NCI-H2107 treated with DMSO at 0.1 percent for 48 hours (cell line): ENCODE data around the gene C7orf57.

Experiments used
- DNase-seq: peaks from one replicate; lab custom pipeline; 2025; ENCODE audit not compliant: unreplicated experiment; lab: John Stamatoyannopoulos, UW

The C7orf57 gene

DNA sequence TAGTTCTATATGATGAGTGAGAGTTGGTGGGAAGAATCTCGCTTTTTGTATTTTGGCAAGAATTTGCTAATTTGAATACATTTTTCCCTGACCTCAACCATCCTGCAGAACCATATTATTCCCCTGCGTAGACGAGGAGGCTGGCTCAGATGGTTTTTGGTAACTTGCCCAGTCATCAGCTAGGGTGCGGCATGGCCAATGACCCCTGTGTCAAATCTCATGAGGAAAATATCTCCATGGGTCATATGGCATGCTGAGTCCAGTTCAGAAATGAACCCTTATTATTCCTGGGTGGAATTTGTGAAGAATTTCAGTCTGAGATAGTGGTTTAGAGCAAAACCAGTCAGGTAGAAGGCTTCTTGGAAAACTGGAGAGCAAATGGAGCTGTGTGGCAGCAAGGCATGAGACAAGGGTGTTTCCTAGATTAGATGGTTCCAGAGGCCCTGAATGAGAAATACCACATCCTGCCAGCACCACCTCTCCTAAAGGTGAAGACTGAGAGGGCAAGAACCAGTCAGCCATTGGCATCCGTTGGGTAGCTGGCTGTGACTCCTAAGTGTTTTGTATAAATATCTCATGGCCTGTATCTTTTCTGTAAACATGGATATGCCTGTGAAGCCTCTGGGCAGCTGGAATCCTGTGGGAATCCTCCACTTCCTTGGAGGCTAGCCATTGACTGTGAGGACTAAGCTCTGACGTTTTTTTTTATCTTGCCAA lies 47.9 kb downstream of the C7orf57 start:
- DNase-seq: no peak

DNA sequence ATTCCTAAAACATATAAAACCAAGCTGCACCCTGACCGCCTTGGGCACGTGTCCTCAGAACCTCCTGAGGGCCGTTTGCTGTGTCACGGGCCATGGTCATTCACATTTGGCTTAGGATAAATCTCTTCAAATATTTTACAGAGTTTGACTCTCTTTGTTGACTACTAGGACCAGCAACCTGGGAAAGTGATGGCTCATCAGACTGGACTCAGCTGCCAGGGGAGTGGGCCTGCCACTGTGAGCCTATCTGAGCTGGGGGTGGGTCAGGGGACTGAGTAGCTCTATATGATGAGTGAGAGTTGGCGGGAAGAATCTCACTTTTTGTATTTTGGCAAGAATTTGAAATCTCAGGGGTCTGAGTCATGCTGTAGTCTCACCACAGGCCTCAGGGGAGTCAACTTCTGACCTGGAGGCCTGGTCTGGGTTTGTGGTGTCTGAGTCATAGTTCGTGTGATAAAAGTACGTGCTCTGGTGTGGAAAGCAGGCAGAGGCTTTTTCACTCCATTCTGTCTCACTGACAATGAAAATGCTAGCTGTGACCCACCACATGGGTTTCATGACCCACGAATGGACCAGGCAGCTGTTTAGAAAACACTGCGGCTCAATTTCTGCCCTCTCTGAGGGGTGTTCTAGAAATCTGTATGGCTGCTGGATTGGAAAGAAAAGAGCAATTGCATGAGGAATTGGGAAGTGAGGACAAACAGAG lies 49.5 kb downstream of the C7orf57 start:
- DNase-seq: no peak

DNA sequence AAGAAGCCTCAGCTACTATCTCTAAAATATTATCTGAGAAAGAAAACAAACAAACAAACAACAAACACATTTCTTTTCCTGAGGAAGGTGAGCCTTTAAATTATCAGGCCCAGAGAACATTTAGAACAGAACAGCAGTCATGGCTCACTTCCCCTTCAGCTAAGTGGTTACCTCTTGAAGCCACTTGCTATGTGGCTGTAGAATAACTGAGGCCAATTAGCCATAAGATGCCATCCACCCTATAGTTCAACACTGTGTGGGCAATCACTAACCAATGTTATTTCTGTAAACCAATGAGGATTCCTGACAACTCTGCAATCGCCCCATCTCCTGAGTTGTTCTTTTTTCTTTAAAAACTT lies 50.1 kb downstream of the C7orf57 start:
- DNase-seq: no peak

- DNase-seq: no peak
These were observed 50.6 kb downstream of the C7orf57 start for GRCh38 chr7:48085942-48086341.

DNA sequence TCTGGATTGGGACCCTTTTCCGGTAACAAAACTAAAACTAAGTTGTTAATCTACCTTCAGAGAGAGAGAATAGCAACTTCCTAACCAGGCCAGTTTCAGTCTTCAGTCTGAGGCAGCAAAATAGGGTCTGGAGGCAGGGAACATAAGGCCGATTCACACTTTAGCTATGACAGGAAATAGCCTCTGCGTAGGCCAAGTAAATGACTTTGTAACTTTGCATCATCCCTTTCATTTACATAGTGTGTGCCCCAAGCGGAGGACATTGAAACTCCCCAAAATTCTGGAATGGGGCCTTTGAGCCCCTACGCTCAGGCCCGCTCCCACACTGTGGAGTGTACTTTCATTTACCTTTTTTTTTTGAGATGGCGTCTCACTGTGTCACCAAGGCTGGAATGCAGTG lies 52.0 kb downstream of the C7orf57 start:
- DNase-seq: no peak

DNA sequence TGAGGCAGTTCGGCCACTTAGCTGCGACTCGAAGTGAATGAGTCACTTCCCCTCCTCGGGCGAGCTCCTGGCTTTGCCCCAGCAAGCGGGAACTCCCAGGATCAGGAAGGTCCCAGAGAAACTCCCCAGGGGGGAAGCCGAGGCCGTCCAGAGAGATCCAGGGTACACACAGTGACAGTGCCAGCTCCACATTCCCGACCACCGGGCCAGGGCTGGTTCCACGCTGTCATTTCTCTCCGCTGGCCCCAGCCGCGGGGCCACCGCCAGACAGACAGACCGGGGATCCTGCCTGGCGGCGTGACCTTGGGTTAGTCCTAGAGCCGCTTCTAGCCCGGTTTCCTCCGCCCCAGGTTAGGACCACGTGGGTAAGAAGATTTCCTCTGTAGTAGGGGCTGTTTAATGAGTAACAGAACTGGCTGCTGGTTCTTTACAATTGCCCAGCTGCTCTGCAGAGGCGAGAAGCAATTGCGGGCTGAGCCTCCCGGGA lies 53.3 kb downstream of the C7orf57 start:
- no peak for DNase-seq

- no peak for DNase-seq
These were observed 54.0 kb downstream of the C7orf57 start, which contains the start of gene UPP1 for GRCh38 chr7:48089046-48090003. Gene UPP1, plus strand, starts transcription at chr7:48089265. Its CDS starts 5,519 bp downstream, at chr7:48094784.

DNA sequence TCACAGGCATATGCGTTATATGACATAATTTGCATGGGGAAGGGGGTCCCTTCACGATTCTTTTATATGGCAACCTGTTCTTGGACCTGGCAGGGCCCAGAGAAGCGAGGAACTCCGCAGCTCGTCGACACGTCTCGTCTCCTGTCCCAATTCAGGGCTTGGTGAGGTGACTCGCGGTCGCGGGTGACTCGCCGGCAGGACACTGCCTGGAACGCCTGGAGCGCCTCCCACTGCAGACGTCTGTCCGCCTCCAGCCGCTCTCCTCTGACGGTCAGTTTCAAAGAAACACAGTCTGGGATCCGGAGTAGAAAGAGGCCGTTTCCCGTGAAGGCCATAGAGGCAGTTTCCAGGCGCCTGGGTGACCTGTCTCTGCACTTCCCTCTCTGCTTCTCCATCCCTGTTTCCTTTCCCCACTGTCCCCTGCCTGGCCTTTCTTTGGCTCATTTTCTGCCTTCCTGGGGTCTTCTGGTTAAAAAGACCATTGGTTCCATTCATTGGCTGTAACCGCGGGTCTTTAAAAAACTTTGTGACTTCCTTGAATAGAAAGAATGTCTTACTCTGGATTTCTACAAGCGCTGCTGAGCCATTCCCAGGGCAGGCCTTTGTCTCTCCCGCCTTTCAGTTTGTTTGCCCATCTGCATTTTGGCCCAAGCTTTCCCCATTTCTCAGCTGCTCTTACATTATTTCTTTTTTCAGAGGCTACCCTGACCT lies 54.9 kb downstream of the C7orf57 start:
- no peak for DNase-seq

DNA sequence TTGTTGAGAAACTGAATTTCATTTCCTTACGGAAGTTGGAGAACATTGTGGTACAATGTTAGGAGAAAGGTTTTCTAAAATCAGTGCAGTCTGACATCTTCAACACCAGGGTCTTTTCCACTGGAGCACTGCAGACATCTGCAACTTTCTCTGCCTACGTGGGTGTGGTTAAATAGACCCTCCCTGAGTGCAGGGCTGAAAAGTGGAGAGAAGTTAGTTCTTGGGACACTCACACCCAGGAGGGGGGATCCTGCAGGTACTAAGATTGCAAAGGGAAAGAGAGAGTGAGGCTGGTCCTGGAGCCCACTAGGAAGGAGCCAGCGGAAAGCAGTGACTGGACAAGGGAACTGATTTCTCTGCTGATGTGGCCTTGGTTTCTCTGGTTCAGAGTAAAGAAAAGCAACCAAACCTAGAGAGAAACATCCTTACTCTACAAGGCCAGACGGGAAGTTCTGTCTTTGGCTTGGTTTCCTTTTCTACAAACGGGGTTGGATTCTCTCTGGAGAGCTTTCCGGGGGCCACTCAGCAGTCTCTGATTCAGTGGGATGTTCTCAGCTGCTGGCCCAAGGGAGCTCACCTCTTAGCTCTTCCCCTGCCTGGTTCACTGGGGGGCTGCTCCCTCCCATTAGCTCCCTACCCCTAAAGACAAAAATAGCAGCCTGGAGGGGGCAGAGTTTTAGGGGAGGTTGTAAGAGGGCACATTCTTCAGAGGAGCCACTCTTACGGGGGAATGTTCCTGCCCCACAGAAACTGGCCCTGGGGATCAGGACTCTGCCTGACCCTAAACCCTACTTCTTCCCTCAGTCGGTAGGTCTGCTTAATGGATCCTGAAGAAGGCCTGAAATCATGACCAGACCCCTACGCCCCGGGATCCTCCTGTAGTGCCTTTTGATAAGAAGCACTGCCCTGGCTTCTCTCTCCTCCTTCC lies 56.4 kb downstream of the C7orf57 start:
- no peak for DNase-seq

- DNase-seq: no peak
These were observed 59.5 kb downstream of the C7orf57 start for GRCh38 chr7:48094861-48095293.

GRCh38 chr7:48096273-48096672 lies 60.9 kb downstream of the C7orf57 start:
- no peak for DNase-seq

DNA sequence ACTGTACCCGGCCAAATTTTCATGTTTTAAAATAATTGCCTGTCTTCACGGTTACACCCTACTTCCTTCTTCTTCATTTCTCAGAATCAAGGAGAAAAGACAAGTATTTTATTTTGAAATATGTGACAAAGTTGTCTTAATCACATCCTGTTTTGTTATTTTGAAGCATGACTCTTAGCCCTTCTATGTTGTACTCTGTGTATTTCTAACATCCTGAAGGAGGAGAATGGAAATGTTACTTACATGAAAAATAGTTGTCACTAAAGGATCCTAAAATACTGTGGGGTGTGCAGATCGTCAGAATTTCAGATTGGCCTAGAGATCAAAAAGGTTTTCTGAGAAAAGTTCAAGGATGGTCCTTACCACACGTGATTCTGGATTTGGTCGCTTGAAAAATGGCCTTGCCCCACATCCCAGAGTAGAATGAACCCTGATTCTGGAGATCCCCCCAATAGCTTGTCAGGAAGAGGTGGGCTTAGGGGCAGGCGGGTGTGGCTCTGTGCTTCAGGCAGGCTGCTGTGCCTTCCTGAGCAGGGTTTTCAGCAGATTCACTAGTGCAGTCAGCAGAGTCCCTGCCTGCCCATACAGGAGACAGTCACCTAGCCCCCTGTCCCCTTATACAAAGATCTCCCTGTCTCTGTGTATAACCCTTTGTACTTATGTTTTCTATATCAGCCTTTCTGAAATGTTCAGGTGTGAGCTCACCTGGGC lies 62.3 kb downstream of the C7orf57 start:
- no peak for DNase-seq

- no peak for DNase-seq
These were observed 63.5 kb downstream of the C7orf57 start for GRCh38 chr7:48098846-48099245.

DNA sequence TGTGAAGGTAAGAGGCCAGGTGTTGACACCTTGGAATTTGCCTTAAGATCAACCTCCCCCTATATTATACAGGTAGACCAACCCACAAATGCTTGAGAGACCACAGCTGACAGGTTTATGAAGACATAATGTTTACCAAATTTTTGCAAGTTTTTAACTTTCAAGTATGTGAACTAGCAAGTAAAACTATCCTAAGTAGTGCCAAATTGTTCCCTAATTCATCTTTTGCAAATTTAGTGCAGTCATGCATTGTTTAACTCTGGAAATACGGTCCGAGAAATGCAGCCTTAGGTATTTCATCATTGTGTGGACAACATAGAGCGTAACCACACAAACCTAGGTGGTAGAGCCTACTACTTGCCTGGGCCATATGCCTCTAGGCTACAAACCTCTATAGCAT lies 64.4 kb downstream of the C7orf57 start:
- no peak for DNase-seq

GRCh38 chr7:48101352-48101751 lies 66.0 kb downstream of the C7orf57 start:
- DNase-seq: no peak

DNA sequence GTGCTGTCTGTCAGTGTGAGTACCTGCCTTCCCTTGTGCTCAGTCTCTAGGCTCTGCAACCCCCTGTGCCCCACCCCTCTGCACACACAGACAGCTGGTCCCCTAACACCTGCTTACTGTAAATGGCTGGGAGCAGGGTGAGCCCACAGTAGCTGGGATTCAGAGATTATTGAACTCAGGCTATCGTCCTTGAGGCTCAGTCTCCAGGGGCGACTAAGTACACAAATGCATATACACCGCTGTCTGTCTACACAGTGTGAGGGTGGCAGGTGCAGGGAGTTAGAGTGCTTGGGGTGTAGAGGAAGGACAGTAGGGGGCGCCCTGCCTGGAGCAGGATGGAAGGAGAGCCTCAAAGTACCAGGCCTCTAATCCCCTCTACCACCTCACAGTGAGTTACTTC lies 66.6 kb downstream of the C7orf57 start:
- no peak for DNase-seq

DNA sequence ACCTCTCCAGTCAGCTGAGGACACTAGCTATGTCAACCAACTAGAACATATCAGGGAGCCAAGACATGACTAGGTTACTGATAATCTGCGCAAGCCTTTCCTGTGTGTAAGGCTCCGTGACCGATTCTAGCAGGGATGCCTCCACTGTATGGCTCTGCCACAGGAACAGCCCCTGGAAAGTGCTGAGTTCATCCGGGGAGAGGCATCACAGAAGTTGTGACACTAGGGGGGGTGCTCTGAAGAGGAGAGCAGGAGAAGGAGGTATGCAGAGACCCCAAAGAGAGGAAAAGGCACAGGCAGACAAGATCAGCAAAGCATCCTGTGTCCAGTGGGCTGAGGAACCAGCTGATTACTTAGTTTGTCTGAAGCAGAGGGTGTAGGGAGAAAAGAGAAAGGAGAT lies 67.2 kb downstream of the C7orf57 start:
- no peak for DNase-seq

- no peak for DNase-seq
These were observed 69.7 kb downstream of the C7orf57 start for GRCh38 chr7:48105045-48105444.
